Cerebellar nuclear complex (tissue), 1 donor: ENCODE data around the gene ITGA8.
"Not testable (repeated sequence)": the region's sequence is repeated elsewhere in the genome, so short reads cannot be mapped to it uniquely, and the experiment has no call there.

Source experiments
- DNase-seq, 2 experiments: peaks; one replicate each; lab custom pipeline; 2025; lab: John Stamatoyannopoulos, UW

The ITGA8 gene

GRCh38 chr10:15609246-15609645, 110.5 kb downstream of the ITGA8 start:
- no peak for DNase-seq

GRCh38 chr10:15606377-15606776, 113.3 kb downstream of the ITGA8 start:
- no peak for DNase-seq

GRCh38 chr10:15605740-15606369, 113.9 kb downstream of the ITGA8 start:
- DNase-seq = no peak

DNA sequence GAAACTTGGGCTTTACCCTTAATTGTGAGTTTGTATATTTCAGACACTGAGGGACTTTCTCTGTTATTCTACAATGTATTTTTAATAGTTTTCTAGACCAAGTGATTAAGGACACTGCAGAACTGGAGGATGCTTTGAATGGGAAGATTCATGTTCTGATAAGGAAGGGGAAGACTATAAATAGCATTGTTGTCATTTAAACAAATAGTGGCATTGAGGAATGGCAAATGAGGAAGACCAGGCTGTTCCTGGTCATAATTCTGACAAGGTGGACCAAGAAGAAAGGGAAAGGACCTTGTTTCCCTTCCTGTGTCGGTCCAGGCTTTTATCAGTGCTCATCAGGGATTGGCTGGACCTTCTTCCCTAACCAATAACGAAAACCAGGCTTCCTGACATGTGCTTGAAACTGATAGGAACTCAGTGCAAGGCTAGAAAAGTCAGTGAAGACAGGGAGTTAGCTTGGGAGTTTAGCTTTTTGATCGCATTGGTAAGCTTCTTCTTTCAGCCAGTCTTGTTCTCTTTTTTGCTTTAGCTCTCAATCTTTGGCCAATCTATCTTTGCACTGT, 116.2 kb downstream of the ITGA8 start:
- DNase-seq = no peak

GRCh38 chr10:15601819-15602218, 117.9 kb downstream of the ITGA8 start:
- DNase-seq = no peak

DNA sequence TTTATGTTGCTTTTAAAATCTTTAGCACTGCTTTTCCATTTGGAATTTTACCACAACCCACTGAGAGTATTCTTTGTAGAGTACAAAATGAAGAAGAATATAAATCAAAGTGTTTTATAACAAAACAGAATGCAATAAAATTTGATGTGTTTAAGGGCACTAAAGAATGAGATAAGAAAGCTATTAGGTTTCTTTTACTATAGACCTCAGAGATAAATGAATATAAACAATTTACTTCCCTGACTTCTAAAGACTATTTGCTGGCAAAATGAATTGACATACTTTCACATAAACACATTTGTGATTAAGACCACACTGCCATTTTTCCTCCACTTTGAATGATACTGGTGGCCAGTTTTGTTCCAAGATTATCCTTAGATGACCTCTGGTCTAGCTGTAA, 124.5 kb downstream of the ITGA8 start:
- no peak for DNase-seq

- DNase-seq = no peak
These were observed 127.8 kb downstream of the ITGA8 start for GRCh38 chr10:15591937-15592336.

DNA sequence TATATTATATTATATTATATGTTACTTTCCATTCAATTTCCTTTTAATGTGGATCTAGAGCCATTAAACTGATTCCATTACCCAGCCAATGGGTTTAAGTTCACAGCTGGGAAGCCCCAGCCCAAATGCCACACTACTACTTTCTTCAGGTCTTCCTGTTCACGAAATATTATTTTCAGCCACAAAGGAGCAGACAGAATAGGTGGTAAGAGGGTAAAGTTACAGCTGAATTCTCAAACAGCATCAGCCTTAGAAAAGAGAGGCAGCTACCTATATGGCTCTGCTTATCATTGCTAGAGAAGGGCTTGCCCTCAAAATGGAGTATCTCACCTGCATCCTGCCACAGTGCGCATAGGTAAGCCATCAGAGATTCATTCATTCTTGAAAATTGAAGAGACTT, 128.3 kb downstream of the ITGA8 start:
- no peak for DNase-seq

DNA sequence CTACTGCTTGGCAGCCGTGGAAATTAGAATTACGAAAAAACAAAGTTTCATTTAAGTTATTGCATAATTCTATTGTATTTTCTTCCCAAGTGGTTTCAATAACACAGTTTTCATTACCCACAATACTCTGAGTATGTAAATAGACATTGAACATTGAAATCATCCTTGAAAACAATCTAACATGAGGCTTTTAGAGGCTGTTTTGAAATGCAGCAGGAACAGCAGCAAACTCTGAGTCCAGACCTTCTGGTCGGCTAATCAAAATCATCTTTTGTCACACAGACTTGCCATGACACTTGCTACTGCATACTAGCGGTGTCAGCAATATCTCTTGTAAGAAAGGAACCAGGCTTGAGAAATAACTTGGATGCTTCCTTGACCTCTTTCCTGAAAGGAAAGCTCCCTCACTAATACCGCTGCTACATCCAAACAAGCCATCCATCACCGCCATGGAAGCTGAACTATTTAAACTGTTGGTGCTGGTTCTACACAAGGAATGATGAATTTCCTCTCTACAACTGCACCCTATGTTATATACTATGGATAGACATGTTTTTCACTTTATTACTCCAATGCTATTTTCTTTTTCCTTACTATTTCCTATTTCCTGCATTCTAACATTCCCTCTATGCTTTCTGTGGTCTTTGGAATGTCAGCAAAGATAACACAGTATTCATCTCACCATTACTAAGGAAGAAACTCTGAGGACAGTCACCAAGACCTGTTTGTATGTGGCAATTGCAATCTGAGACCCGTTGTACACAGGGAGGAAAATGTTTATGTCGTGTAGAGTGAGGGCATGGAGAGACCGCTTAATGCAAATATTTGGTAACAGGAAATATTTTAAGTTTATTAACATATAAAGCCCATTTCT, 130.8 kb downstream of the ITGA8 start:
- DNase-seq = no peak

DNA sequence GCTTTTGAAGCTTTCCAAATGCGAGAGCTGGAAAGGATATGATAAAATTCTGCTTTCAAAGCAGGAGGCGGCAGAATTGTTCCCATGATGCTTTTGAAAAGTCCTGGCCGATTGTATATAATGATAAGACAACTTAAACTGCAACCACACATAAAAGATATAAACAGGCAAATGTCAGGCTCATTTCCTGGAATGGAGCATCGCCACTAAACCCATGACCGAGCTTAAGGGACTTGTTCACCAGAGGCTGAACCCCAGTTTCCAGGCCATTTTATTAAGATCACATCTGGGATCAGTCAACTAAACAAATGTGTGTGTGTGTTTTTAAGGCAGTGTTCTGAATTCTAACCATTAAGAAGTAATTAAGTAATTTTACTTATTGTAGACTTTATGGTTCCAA, 131.6 kb downstream of the ITGA8 start:
- no peak for DNase-seq

DNA sequence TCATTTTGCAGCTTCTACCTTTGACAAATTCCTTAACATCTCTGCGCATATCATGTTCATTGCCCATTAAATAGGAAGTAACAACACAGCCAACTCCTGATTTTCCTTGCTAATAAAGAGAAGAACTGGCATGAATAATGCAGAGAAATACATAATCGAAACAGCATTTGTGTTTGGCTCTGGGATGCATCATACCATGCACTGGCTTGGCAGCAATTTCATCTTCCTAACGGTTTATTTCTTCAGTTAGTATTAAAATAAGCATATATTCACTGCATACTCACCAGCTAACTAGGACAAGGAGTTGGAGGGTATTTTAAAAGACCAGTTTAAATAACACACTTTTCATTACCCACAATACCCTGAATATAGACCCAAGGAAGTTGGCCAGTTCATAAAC, 132.5 kb downstream of the ITGA8 start:
- DNase-seq = no peak

- no peak for DNase-seq
These were observed 134.4 kb downstream of the ITGA8 start for GRCh38 chr10:15585303-15585715.

DNA sequence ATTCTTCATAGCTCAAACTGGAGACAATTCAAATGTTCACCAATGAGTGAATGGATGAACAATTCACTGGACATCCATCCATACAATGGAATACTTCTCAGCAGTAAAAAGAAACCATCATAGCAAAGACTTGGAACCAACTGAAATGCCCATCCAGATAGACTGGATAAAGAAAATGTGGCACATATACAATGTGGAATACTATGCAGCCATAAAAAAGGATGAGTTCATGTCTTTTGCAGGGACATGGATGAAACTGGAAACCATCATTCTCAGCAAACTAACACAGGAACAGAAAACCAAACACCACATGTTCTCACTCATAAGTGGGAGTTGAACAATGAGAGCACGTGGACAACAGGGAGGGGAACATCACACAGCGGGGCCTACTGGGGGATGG, 136.8 kb downstream of the ITGA8 start:
- DNase-seq = not testable (repeated sequence)

DNA sequence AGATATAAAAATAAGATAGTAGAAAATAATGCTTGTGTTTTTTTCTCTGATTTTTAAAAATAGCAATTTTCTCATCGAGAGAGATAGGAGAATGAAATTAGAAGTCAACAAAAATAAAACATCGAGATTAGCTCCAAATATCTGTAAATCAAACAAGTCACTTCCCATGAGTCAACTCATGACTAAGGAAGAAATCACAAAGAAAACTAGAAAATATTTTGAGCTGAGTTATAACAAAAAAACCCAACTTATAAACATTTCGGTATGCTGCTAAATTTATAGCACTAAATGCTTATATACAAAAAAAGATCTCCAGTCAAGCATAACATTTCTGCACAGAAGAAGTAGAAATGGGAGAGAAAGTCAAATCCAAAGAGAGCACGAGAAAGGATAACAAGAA, 140.1 kb downstream of the ITGA8 start:
- DNase-seq = no peak

DNA sequence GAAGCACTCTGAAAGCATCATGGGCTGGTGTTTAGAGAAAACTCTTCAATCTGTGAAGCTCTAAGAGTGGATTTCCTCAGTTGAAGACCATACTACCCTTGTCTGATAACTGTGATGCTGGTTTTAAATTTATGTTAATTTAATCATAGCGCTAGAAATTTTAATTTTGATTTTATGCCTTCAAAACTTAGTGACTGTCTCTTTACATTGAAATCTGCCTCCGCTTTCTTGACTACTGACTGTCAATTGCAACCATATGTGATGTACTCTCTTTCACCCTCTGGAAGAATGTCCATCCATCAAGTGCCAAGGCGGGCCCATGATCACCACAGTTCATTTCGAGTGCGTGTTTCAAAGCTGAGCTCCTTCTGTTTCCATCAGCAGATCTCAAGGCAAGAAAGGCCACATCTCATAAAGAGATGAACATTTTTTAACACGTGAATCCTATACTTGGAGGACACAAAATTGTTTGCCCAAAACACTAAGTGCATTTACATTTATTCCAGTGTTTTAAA, 147.1 kb downstream of the ITGA8 start:
- DNase-seq = no peak

DNA sequence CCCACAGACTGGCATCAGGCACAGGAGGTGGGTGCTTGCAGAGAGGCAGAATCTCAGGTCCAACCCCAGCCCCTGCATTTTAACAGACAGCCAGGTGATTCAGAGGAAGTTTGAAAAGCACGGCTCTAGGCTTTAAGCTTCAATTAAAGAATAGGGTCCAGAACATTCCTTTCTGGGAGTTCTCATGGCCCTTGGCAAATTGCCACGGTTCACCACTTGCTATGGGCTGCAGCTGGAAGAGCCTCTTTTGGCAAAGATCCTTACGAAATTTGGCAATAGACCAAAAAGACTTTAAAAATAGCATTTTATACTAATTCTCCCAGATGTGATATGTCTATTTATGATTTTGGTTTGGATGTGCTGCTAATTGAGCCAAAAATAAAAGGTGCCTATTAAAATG, 148.1 kb downstream of the ITGA8 start:
- no peak for DNase-seq

GRCh38 chr10:15570738-15571339, 148.9 kb downstream of the ITGA8 start:
- DNase-seq = no peak

- DNase-seq = no peak
These were observed 151.8 kb downstream of the ITGA8 start for GRCh38 chr10:15567952-15568351.

DNA sequence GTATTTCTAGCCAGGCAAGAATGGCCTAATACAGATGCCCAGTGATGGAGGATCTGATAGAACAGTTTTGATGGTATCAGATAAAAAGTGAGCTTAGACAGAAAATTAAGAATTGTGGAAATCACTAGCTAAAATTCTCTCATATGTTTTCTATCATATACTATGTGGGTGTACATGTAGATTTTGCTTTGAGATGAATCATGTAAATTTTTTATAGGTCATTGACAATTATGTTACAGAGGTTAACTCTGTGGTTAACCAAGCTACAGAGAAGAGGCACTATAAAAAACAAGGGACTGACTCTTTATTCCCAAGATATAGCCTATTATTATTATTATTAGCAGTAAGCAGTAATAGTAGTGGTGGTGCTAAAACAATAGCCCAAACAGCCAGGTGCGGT, 156.5 kb downstream of the ITGA8 start:
- no peak for DNase-seq

DNA sequence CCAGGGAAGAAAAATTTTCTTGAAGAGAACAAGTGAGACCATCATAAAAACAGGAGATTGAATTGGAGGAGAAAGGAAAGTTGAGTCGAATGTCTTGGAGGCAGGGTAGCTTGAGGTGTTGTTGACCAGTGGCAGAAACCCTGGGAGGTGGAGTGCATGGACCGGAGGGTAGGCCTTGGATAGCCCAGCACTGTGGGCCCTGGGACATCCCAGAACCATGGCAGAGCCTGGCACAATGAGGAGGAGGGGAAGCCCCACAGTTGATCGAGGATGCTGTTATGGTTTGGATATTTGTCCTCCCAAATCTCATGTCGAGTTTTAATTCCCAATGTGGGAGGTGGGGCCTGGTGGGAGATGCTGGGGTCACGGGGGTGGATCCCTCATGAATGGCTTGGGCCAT, 157.1 kb downstream of the ITGA8 start:
- DNase-seq = no peak

GRCh38 chr10:15562116-15562515, 157.6 kb downstream of the ITGA8 start:
- DNase-seq = no peak

DNA sequence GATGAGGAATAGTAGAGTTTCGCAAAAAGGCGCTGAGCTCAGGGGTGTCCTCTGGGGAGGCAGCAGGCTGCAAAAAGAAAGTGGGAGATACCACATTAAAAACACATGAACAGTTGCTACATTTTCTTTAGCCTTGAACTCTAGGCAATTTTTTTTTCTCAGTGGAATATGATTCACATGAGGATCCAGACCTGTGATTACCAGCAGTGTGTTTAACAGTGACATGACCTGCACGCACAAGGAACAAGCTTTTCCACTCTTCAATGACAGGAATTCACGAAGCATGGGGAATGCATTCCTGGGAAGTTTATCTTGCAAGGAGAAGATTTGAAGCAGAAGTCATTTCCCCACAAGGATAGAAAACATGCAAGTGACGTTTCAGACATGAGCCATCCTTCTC, 161.6 kb downstream of the ITGA8 start:
- no peak for DNase-seq

GRCh38 chr10:15557168-15557567, 162.6 kb downstream of the ITGA8 start:
- DNase-seq = not testable (repeated sequence)
